ENCODE results near the gene PRPSAP1.
"Not testable (repeated sequence)": the region's sequence is repeated elsewhere in the genome, so short reads cannot be mapped to it uniquely, and the experiment has no call there.

The PRPSAP1 gene

GRCh38 chr17:76317535-76317934 lies 36.2 kb downstream of the PRPSAP1 start:
- no peak for DNase-seq (ENCODE audit: low read depth)

- DNase-seq (ENCODE audit: low read depth), result no peak
Measured at GRCh38 chr17:76314392-76315227, 39.1 kb downstream of the PRPSAP1 start.

- no peak for DNase-seq (ENCODE audit: low read depth)
Measured at GRCh38 chr17:76312735-76313134, 41.0 kb downstream of the PRPSAP1 start.

GRCh38 chr17:76309461-76309860 lies 44.3 kb downstream of the PRPSAP1 start:
- DNase-seq (ENCODE audit: low read depth), result no peak

- no peak for DNase-seq (ENCODE audit: low read depth)
Measured at GRCh38 chr17:76307966-76308338, 45.8 kb downstream of the PRPSAP1 start, which contains the start of gene QRICH2. Gene QRICH2 (minus strand): TSS chr17:76308276. CDS start chr17:76307998, 278 bp downstream.

GRCh38 chr17:76307299-76307965 lies 46.3 kb downstream of the PRPSAP1 start:
- DNase-seq (ENCODE audit: low read depth), result no peak

GRCh38 chr17:76305135-76305454 lies 48.6 kb downstream of the PRPSAP1 start:
- DNase-seq (ENCODE audit: low read depth), result not testable (repeated sequence)

- no peak for DNase-seq (ENCODE audit: low read depth)
Measured at GRCh38 chr17:76304226-76305134, 49.2 kb downstream of the PRPSAP1 start.

GRCh38 chr17:76297436-76297835 lies 56.3 kb downstream of the PRPSAP1 start:
- DNase-seq (ENCODE audit: low read depth), result no peak

DNA sequence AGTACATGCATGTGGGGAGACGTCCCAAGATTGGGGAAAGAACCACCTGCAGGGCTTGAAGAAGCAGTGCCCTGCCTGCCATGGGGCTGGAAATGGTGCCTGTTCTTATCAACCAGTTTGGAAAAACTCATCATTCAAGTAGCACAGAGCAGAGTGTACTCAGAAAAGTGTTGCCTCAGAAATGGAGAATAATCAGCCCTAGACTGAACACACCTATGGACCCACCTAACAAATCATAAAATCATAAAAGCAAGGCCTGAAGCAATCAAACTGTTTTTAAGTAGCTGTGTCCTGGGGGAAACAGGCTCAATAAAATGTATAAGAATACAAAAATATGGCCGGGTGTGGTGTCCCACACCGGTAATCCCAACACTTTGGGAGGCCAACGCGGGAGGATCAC lies 56.8 kb downstream of the PRPSAP1 start:
- DNase-seq (ENCODE audit: low read depth), result no peak

GRCh38 chr17:76296186-76296585 lies 57.5 kb downstream of the PRPSAP1 start:
- no peak for DNase-seq (ENCODE audit: low read depth)

DNA sequence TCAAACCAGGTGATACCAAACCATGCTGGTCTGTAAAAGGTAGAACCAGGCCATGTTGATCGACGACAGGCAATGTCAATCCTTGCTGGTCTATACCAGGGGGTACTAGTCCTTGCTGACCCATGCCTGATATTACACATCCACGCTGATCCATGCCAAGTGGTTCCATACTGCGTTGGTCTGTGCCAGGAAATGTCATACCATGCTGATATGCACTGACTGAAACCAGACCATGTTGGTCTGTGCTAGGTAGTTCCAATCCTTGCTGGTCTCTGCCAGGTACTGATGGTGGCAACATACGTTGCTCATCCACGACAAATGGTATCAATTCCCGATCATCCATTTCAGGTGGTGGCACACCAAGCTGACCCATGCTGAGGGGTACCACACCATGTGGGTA lies 60.6 kb downstream of the PRPSAP1 start:
- no peak for DNase-seq (ENCODE audit: low read depth)

DNA sequence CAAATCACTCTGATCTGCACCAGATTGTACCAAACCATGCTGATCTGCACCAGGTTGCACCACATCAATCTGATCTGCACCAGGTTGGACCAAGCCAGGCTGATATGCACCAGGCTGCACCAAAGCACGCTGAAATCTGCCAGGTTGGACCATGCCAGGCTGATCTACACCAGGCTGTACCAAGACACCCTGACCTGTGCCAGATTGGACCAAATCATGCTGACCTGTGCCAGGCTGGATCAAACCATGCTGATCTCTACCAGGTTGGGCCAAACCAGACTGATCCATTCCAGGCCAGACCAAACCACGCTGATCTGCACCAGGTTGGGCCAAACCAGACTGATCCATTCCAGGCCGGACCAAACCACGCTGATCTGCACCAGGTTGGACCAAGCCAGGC lies 61.1 kb downstream of the PRPSAP1 start:
- no peak for DNase-seq (ENCODE audit: low read depth)

DNA sequence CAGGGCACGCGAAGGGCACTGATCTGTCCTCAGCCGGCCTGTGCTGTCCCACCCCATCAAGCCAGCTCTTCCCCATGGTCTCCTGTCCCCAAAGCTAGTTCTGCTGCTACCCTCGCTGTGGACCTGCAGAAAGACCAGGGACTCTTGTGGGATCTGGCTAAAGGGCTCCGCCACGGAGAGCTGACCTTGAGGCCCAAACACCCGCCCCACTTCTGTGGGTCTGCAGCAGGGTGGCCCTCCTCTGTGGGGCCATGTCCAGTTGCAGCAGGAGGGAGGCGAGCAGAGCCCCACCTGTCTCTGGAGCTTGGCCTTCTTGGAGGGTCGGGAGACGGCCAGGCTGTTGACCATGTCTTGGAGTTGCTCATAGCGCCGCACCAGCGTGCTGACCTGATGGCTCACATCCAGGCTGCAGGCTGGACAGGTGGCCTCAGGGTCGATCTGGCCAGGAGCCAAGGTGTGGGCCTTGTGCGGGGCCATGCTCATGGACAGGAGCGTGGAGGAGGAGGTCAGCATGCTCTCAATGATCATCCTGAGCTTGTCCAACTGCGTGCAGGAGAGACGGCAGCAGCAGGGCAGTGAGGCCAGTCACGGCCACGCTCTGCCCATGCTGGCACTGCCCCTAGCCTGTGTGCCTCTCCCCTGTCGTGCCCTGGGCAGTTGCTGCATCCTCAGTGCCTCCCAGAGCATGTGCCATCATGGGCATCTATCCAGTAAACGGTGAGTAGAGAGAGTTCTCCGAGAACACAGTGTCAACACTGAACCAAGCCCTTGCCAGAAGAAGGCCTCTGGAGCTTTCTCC lies 71.9 kb downstream of the PRPSAP1 start:
- DNase-seq (ENCODE audit: low read depth), result no peak

GRCh38 chr17:76280650-76281049 lies 73.1 kb downstream of the PRPSAP1 start:
- DNase-seq (ENCODE audit: low read depth), result no peak

DNA sequence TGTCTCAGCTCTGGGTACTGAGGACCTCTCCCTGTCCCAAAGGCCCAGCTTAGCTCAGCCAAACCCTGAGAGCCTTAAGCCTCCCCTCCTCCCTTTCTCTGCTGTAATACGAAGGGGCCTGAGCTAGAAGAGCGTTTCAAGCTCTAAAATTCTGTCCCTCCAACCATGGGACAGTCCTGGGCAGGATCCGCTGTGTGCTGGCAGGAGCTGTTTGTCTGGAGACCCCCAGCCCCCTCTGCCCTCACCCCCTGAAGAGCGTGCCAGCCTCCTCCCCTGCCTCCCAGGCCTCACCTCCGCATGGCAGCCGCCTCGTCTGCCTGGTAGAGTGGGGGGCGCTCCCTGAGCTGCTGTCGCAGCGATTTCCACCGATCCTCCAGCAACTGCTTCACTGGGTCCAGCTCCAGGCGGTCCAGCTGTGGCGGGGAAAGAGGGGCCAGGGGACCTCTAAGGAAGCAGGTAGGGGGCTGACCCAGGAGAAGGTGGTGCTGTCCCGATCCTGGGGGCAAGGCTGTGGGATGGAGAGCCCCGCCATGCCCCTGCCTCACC lies 73.9 kb downstream of the PRPSAP1 start:
- DNase-seq (ENCODE audit: low read depth), result no peak

DNA sequence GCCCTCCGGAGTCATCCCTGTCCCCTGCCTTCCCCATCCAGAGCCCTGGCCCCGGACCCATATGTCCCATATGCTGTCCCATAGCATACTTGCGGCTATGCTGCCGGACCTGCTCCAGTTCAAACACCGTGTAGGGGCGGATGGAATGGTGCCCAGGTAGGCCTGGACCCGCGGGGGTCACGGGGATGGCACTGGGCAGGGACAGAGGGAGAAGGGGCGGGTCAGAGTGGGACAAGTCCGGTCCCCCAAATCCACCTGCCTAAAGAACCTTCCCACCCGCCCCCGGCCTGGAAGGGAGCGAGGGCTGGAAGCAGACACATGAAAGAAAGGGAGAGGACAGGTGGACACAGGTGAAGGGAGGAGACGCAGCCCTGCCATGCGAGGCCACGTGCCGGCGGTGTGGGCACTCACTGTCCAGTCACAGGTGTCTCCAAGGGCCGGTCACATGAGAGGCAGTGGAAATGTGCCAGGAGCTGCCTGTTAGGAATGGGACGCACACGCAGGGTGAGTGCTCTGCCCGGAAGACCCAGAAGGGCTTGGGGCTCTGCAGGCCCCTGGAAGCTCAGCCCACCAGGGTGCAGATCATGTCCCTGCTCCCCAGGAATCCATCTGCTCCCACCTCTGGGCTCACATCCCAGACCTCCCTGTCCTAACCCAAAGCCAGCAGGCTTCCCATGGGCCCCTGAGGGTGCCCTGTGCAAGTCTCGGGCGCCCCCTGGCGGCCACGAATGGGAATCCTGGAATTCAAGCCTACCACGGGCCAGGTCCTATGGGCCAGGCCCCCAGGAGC lies 74.6 kb downstream of the PRPSAP1 start:
- peak; percentile 56 for DNase-seq (ENCODE audit: low read depth)

DNA sequence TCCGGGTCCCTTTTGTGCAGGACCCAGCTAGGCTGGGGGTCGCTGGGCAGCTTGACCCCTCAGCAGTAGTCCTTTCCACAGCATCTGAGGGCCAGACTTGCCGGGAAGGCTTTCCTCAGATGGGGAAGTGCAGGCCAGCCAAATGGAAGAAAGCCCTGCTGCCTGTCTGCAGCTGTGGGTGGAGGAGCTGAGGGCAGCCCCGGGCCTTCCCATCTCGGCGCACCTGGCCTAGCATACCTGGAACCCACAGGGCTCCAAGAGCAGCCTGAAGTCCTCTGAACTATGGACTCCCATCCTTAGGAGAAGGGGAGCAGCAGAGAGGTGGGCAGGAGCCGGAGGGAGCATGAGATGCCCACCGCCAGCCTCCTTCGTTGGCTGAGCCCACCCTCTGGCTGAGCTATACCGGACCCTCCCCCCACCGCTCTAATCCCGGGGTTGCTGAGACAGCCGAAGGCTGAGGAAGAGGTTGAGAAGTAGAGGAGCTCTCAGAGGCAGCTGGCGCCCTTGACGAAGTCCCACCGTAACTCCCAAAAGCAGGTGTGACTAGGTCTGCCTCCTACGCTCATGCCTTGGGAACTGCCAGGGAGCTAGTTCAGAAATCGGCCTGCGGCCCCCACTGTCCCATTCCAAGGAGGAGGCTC lies 75.3 kb downstream of the PRPSAP1 start:
- DNase-seq (ENCODE audit: low read depth), result no peak

- DNase-seq (ENCODE audit: low read depth), result no peak
Measured at GRCh38 chr17:76277300-76278267, 76.1 kb downstream of the PRPSAP1 start.

Measured in fibroblast of the conjunctiva (primary cell).